Naive thymus-derived CD4-positive, alpha-beta T cell (primary cell): ENCODE measurements around the gene TMEM169. TPM values are rescaled to one million over a fixed set of nuclear protein-coding genes. Genes with fewer than 3 reads are reported as not detected.
"Not testable (repeated sequence)": the region's sequence is repeated elsewhere in the genome, so short reads cannot be mapped to it uniquely, and the experiment has no call there.

Experiments used
- ATAC-seq: fragments of 150-1000 bp; cut with Tn5 transposase; 2 replicates; pipeline ENCODE4 v1.10.0; 2021; ENCODE audit warnings: mild to moderate bottlenecking, moderate library complexity
- CTCF ChIA-PET: fragments of 350-600 bp; sonication (Branson Sonifier 250); formaldehyde crosslinking; loops from one replicate; lab custom pipeline; 2021; ENCODE audit warnings: antibody characterized with exemption; lab: Charles Lee
- POLR2A ChIA-PET: fragments of 350-600 bp; sonication (Branson Sonifier 250); formaldehyde crosslinking; loops from one replicate; lab custom pipeline; 2021; ENCODE audit warnings: antibody characterized with exemption, inconsistent platforms; lab: Charles Lee
- DNase-seq, 9 donors: peaks; one replicate each; pipeline versions ENCODE4 v3.0.0 to v3.0.0-alpha.2; 2020 to 2022; ENCODE audit warnings: mixed read lengths in 1 of 9
- H3K27ac ChIP-seq: one replicate; pipeline ENCODE4 v1.7.0; 2013; ENCODE audit warnings: mild to moderate bottlenecking, low read depth, low read length, moderate library complexity
- H3K27me3 ChIP-seq, 2 donors: one replicate each; pipeline ENCODE4 v1.7.0; 2013; ENCODE audit warnings: low read length in 2 of 2, mild to moderate bottlenecking in 2 of 2, moderate library complexity in 2 of 2; ENCODE audit not compliant: control insufficient read depth in 2 of 2, insufficient read depth in 2 of 2
- H3K36me3 ChIP-seq, 3 experiments: 1 replicate in 2 of 3; 2 replicates in 1 of 3; pipeline ENCODE4 v1.7.0; 2013; ENCODE audit warnings: low read length in 3 of 3, mild to moderate bottlenecking in 3 of 3, moderate library complexity in 1 of 3; ENCODE audit not compliant: insufficient read depth in 3 of 3, control insufficient read depth in 2 of 3
- H3K4me1 ChIP-seq, 2 donors: one replicate each; pipeline ENCODE4 v1.7.0; 2013; ENCODE audit warnings: low read length in 2 of 2, mild to moderate bottlenecking in 2 of 2, moderate library complexity in 1 of 2; ENCODE audit not compliant: control insufficient read depth in 2 of 2, insufficient read depth in 2 of 2
- H3K4me3 ChIP-seq: 2 replicates; pipeline ENCODE4 v1.7.0; 2013; ENCODE audit warnings: mild to moderate bottlenecking, low read length
- H3K9me3 ChIP-seq, 3 experiments: 1 replicate in 2 of 3; 2 replicates in 1 of 3; pipeline ENCODE4 v1.7.0; 2013; ENCODE audit warnings: low read length in 3 of 3; ENCODE audit not compliant: control insufficient read depth in 2 of 3
- H3K27ac Mint-ChIP-seq, 9 donors: one replicate each; pipeline ENCODE4 v1.8.0; 2020 to 2022; ENCODE audit warnings: mixed read lengths in 9 of 9, mild to moderate bottlenecking in 8 of 9, moderate library complexity in 5 of 9, inconsistent platforms in 2 of 9
- H3K27me3 Mint-ChIP-seq, 5 donors: one replicate each; pipeline ENCODE4 v1.8.0; 2021 to 2022; ENCODE audit warnings: mixed read lengths in 5 of 5, mild to moderate bottlenecking in 1 of 5
- H3K36me3 Mint-ChIP-seq, 5 donors: one replicate each; pipeline ENCODE4 v1.8.0; 2020 to 2022; ENCODE audit warnings: mixed read lengths in 5 of 5, mild to moderate bottlenecking in 3 of 5, inconsistent platforms in 1 of 5
- H3K4me1 Mint-ChIP-seq, 7 donors: one replicate each; pipeline ENCODE4 v1.8.0; 2020 to 2022; ENCODE audit warnings: mixed read lengths in 7 of 7, mild to moderate bottlenecking in 3 of 7, inconsistent platforms in 1 of 7
- H3K4me3 Mint-ChIP-seq, 10 donors: one replicate each; pipeline ENCODE4 v1.8.0; 2020 to 2022; ENCODE audit warnings: mild to moderate bottlenecking in 10 of 10, mixed read lengths in 10 of 10, moderate library complexity in 6 of 10, inconsistent platforms in 2 of 10
- H3K9me3 Mint-ChIP-seq, 11 donors: one replicate each; pipeline ENCODE4 v1.8.0; 2020 to 2022; ENCODE audit warnings: mixed read lengths in 11 of 11, mild to moderate bottlenecking in 4 of 11, inconsistent platforms in 1 of 11, moderate library complexity in 1 of 11
- intact Hi-C, 2 donors: fragments of 100-400 bp; cut with micrococcal nuclease; formaldehyde crosslinking; loops; one replicate each; pipeline ENCODE4 v1.15.1; 2023
- polyA plus RNA-seq, 2 donors: library from polyadenylated mRNA; unstranded; fragments of 300-500 nt; fragmentation: Illumina TruSeq; gene quantifications; one replicate each; pipeline ENCODE4 v1.2.3, GENCODE V29; 2021
- total RNA-seq, 6 experiments: library from RNA in 5 of 6; stranded (reverse) in 5 of 6; gene quantifications; 1 replicate in 5 of 6; 2 replicates in 1 of 6; pipeline ENCODE4 v1.2.3 and lab custom pipeline; 2021 to 2026

The TMEM169 gene
- total and polyA plus RNA-seq, 7 experiments from 2014 or later, result 2.0 to 5.1 (median 3.7) TPM

- Mint-ChIP-seq H3K27me3 (no peaks in the 10 kb centered on the region), H3K27ac (peak overlapping the region in 3 of 9 donors; percentile 22 to 48 (median 31)), H3K9me3 (no peaks in the 10 kb centered on the region), H3K4me3 (no peak overlapping the region), H3K36me3 (peaks cover 19 to 71% (median 58%) of the 10 kb centered on the region in 5 donors), H3K4me1 (peaks cover 7 to 44% (median 37%) of the 10 kb centered on the region in 7 donors)
- Histone ChIP-seq H3K4me3 (no peak overlapping the region), H3K27ac (no peak overlapping the region), H3K9me3 (no peaks in the 10 kb centered on the region), H3K36me3 (peaks cover 29 to 95% (median 67%) of the 10 kb centered on the region in 3 experiments), H3K4me1 (no peaks in the 10 kb centered on the region), H3K27me3 (no peaks in the 10 kb centered on the region)
- ChIA-PET POLR2A (no interaction called here), CTCF (interaction anchor here (0.6 to 2.1 kb wide), 6 partner anchors 9 to 107 kb away, joined by 3 to 10 read pairs (median 4); no protein-coding TSS in a partner anchor)
- peak in 7 of 9 donors; percentile 26 to 64 (median 52) for DNase-seq
- intact Hi-C loops, result loop anchor here (1.0 to 2.0 kb wide), 6 partner anchors 15 to 190 kb away; no protein-coding TSS in a partner anchor
- ATAC-seq, result peak; percentile 81
Measured at GRCh38 chr2:216139884-216140283, 58.2 kb downstream of the TMEM169 start.

- H3K4me1 ChIP-seq, H3K27ac ChIP-seq, H3K4me3 ChIP-seq, H3K27me3 Mint-ChIP-seq, H3K9me3 Mint-ChIP-seq, ATAC-seq, DNase-seq, H3K9me3 ChIP-seq, H3K27me3 ChIP-seq, H3K4me3 Mint-ChIP-seq: not testable (repeated sequence)
- Mint-ChIP-seq H3K4me1 (peaks cover 3 to 34% (median 26%) of the 10 kb centered on the region in 7 donors), H3K36me3 (peaks cover 11 to 57% (median 43%) of the 10 kb centered on the region in 5 donors), H3K27ac (peak overlapping the region in 1 of 9 donors; percentile 19)
- CTCF ChIA-PET, result interaction anchor here (0.6 to 2.1 kb wide), 7 partner anchors 15 to 812 kb away, joined by 3 to 10 read pairs (median 4); partner anchors contain the start of gene XRCC5
- POLR2A ChIA-PET, result interaction anchor here (0.6 to 0.9 kb wide), 2 partner anchors 74 to 78 kb away, joined by 3 to 4 read pairs; no protein-coding TSS in a partner anchor
- intact Hi-C loops, result loop anchor here (2.0 kb wide), 2 partner anchors 13 to 17 kb away; no protein-coding TSS in a partner anchor
- H3K36me3 ChIP-seq, result peaks cover 29 to 96% (median 65%) of the 10 kb centered on the region in 3 experiments
Measured at GRCh38 chr2:216141516-216141915, 59.8 kb downstream of the TMEM169 start.

GRCh38 chr2:216142540-216142939 is 60.8 kb downstream of the TMEM169 start:
- ChIA-PET POLR2A (no interaction called here), CTCF (no interaction called here)
- DNase-seq (no peak), ATAC-seq (no peak)
- Mint-ChIP-seq H3K27me3 (no peaks in the 10 kb centered on the region), H3K36me3 (peaks cover 15 to 58% (median 46%) of the 10 kb centered on the region in 5 donors), H3K4me3 (peak overlapping the region in 1 of 10 donors; percentile 8), H3K27ac (peak overlapping the region in 5 of 9 donors; percentile 14 to 61 (median 29)), H3K9me3 (no peaks in the 10 kb centered on the region), H3K4me1 (peaks cover 11 to 40% (median 28%) of the 10 kb centered on the region in 7 donors)
- Histone ChIP-seq H3K4me1 (no peaks in the 10 kb centered on the region), H3K27me3 (no peaks in the 10 kb centered on the region), H3K36me3 (peaks cover 28 to 96% (median 60%) of the 10 kb centered on the region in 3 experiments), H3K4me3 (no peak overlapping the region), H3K9me3 (no peaks in the 10 kb centered on the region), H3K27ac (no peak overlapping the region)
- intact Hi-C loops, result no loop called here

- Histone ChIP-seq H3K27me3 (no peaks in the 10 kb centered on the region), H3K9me3 (no peaks in the 10 kb centered on the region), H3K4me1 (no peaks in the 10 kb centered on the region), H3K27ac (peak overlapping the region; percentile 28), H3K36me3 (peaks cover 24 to 94% (median 57%) of the 10 kb centered on the region in 3 experiments), H3K4me3 (no peak overlapping the region)
- ATAC-seq (no peak), DNase-seq (no peak)
- peaks cover 8 to 40% (median 30%) of the 10 kb centered on the region in 7 donors for H3K4me1 Mint-ChIP-seq
- POLR2A ChIA-PET, result no interaction called here
- H3K4me3 Mint-ChIP-seq, result no peak overlapping the region
- no peak overlapping the region for H3K27ac Mint-ChIP-seq
- peaks cover 20 to 54% (median 41%) of the 10 kb centered on the region in 5 donors for H3K36me3 Mint-ChIP-seq
- intact Hi-C loops, result no loop called here
- no peaks in the 10 kb centered on the region for H3K9me3 Mint-ChIP-seq
- CTCF ChIA-PET, result no interaction called here
- no peaks in the 10 kb centered on the region for H3K27me3 Mint-ChIP-seq
Measured at GRCh38 chr2:216144372-216144771, 62.7 kb downstream of the TMEM169 start.

- Mint-ChIP-seq H3K4me1 (peaks cover 8 to 42% (median 34%) of the 10 kb centered on the region in 7 donors), H3K36me3 (peaks cover 24 to 54% (median 38%) of the 10 kb centered on the region in 5 donors), H3K27ac (no peak overlapping the region), H3K9me3 (no peaks in the 10 kb centered on the region), H3K4me3 (no peak overlapping the region), H3K27me3 (no peaks in the 10 kb centered on the region)
- Histone ChIP-seq H3K36me3 (peaks cover 24 to 94% (median 53%) of the 10 kb centered on the region in 3 experiments), H3K4me3 (no peak overlapping the region), H3K9me3 (no peaks in the 10 kb centered on the region), H3K4me1 (no peaks in the 10 kb centered on the region), H3K27ac (no peak overlapping the region), H3K27me3 (no peaks in the 10 kb centered on the region)
- ChIA-PET CTCF (no interaction called here), POLR2A (interaction anchor here (1.0 to 1.5 kb wide), 2 partner anchors 14 to 21 kb away, joined by 4 read pairs; no protein-coding TSS in a partner anchor)
- ATAC-seq, result no peak
- DNase-seq, result no peak
- intact Hi-C loops, result no loop called here
Measured at GRCh38 chr2:216144857-216145256, 63.1 kb downstream of the TMEM169 start.

- intact Hi-C loops, result loop anchor here in 1 of 2 donors (2.0 kb wide), 1 partner anchor 14 kb away; no protein-coding TSS in a partner anchor
- H3K4me3 Mint-ChIP-seq, result no peak overlapping the region
- DNase-seq, result no peak
- ChIA-PET CTCF (interaction anchor here (1.5 kb wide), 1 partner anchor 113 kb away, joined by 3 read pairs; no protein-coding TSS in a partner anchor), POLR2A (interaction anchor here (0.8 to 1.5 kb wide), 2 partner anchors 15 to 16 kb away, joined by 4 to 5 read pairs; no protein-coding TSS in a partner anchor)
- H3K27me3 ChIP-seq, result no peaks in the 10 kb centered on the region
- H3K4me1 Mint-ChIP-seq, result peaks cover 9 to 36% (median 33%) of the 10 kb centered on the region in 7 donors
- no peaks in the 10 kb centered on the region for H3K9me3 Mint-ChIP-seq
- H3K36me3 ChIP-seq, result peaks cover 20 to 94% (median 37%) of the 10 kb centered on the region in 3 experiments
- ATAC-seq, result no peak
- no peaks in the 10 kb centered on the region for H3K27me3 Mint-ChIP-seq
- no peaks in the 10 kb centered on the region for H3K4me1 ChIP-seq
- peaks cover 25 to 52% (median 28%) of the 10 kb centered on the region in 5 donors for H3K36me3 Mint-ChIP-seq
- H3K27ac ChIP-seq, result no peak overlapping the region
- no peaks in the 10 kb centered on the region for H3K9me3 ChIP-seq
- no peak overlapping the region for H3K4me3 ChIP-seq
- H3K27ac Mint-ChIP-seq, result peak overlapping the region in 6 of 9 donors; percentile 11 to 87 (median 78)
Measured at GRCh38 chr2:216146573-216146972, 64.9 kb downstream of the TMEM169 start.
